Inflammatory macrophage treated with lipopolysaccharide for 4 hours (primary cell): ENCODE data around the gene CMTR1.

Source experiments
- DNase-seq: peaks from one replicate; pipeline ENCODE4 v3.0.0-alpha.2; 2020

Gene CMTR1

DNA sequence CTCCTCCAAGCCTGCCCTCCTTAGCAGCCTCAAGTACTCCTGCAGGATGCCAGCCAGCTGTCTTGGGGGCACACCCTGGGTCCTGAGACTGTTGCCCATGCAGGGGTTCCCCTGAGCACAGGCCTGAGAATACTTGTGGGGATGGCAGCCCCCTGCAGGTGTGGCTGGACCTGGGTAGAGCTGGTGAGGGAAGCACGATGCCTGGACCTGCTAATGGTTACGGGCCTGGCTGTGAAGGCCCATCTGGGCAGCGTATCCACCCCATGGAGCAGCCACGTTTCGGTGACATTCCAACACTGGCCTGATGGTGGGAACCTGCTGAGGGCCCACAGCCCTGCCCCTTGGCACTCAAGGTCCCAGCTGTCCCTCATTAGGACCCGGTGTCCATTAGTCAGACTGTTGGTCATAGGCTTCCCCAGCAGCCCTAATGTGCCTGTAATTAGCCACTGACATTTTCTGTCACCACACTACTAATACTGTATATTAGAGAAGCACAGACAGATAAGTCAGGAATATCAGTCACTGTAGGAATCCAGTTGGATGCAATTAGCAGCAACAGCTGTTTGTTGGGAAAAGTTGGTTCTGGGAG is 46.3 kb downstream of the CMTR1 start:
- DNase-seq: no peak

DNA sequence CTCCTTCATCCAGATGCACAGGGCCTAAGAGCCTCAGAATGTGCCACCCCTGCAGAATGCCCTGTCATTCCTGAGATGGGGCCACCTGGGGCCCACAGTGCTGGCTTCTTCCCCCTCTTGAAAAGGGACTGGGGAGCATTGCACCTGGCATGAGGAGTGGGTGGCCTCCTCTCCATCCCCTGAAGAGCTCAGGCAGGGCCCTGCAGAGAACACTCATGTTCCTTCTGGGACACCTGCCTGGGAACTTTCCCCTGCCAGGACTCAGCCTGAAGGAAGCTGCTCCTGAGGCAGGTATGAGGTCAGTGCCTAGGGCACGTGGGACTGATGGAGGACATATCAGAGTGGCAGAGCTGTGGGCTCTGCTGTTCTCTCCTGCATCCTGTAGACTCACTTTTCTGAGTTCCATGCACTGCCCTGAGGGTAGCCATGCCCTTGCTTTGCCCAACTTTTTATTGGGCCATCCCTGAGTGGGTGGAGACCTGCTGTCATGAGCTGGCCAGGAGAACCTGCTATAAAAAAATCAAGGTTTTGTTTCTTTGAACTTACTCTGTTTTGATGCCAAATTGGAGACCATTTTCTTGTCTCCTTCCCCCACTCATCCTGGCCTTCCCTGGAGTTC is 47.2 kb downstream of the CMTR1 start:
- DNase-seq: no peak

GRCh38 chr6:37480951-37481534 is 48.0 kb downstream of the CMTR1 start:
- DNase-seq: no peak

GRCh38 chr6:37481711-37482605 is 48.9 kb downstream of the CMTR1 start:
- DNase-seq: no peak

DNA sequence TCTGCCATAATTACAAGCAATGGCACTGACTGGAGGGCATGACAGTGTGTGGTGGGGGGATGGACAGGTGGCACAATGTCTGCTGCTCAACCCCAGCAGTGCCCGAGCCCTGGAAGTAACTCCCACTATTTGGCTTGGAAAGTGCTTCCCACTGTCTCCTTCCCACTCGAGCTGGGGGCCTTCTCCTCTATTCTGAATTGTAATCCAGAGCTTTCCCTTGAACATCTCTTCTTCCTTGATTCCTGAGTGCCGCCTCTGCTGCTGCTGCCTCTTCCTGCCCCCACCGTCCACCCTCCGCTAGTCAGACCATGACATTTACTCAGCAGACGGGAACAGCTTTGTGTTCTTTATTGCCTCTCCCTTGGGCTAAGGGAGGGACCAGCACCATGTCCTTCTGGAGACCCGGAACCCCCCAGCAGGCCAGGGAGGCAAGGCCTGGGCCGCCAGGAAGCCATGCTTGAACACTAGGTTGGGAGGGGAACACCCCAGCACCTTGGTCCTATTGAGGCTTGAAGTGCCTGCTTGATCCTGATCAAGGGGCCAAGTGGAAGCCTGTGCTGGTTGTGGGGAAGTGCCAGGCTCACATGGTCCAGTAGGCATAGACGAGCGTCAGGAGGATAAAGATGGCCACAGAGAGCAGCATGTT is 49.7 kb downstream of the CMTR1 start:
- no peak for DNase-seq

GRCh38 chr6:37483252-37483901 is 50.4 kb downstream of the CMTR1 start:
- DNase-seq: no peak

GRCh38 chr6:37483917-37484785 is 51.1 kb downstream of the CMTR1 start:
- DNase-seq: peak; percentile 12

- DNase-seq: no peak
Observed at GRCh38 chr6:37484786-37485170, 51.8 kb downstream of the CMTR1 start.

DNA sequence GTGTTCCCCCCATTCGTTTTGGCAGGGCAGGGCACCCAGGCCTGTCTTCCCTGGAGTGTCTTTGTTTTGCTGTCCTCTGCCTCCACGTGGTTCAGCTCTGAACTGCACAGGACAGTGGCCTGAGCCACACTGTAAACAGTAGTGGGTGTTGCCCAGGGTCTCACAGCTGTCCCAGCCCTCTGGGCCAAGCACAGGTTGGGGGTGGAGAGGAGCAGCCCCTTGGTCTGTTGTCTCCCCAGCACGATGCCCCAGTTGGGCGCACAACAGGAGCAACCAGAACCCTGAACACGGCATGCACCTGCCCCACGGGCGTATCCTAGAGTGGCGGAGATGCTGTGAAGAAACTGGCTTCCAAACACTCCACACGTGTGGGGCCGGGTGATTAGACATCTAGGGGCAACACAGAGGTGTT is 52.3 kb downstream of the CMTR1 start:
- DNase-seq: no peak

DNA sequence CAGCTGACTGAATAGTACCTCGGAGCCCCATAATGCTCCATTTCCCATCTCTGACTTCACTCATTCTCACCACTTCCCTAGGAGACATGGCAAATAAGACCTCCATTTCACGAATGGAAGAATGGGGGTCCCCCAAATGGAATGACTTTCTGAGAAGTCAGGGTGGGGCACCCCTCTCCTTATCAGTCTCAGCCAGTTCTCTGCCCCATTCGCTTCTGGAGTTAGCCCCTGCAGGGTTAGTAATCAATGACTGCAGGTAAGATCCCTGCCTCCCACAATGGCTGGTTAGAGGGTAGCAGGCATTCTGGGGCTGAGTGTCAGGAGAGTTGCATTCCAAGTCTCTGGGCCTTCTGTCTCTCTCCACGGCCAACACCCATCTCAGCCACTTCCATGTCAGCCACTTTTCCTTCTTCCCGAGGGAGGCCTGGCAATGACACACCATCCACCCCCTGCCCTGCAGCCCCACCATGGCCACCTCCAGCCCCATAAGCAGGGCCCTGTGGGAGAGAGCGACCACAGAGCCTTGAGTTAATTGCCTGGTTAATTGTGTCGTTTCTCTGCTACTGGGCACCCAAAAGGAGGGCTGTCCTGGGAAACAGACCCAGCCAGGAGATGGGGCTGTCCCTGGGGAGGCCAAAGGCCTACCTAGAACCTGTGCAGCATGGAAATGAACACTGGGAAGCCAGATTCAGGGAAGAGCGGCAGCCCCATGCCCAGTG is 53.3 kb downstream of the CMTR1 start:
- no peak for DNase-seq

DNA sequence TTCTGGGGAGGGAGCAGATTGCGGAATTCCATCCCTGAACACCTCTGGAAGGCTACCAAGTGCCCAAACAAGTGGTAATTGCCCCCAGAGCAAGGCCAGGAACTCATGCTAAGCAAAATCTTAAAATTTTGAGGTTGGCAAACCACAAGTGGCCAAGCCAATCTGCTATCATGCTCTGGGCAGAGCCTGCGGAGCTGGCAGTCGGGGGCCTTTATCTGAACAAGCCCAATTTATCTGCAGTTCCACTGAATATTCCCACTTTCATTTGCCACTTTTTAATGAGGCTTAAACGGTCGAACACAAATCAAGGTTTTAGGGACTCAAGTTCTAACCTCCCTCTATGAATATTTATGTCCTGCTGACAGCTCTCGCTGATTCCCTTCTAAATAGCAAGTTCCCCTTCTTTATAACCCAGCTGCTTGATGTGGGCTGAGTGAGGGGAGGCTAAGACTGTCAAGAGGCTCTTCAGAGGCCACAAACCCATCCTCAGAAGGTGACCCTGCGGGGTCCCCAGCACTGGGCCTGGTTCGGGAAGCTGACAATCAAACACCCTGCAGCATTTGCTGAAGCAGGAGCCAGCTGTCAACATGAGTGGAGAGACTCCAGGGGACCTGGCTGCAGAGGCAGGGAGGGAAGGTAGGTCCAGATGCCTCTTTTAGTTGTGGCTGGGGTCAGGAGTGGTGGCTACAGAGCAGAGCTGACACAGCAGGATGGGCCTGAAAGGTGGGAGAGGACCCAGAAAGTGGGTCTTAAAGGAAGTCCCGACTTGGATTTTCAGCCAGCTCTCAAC is 54.8 kb downstream of the CMTR1 start:
- no peak for DNase-seq

DNA sequence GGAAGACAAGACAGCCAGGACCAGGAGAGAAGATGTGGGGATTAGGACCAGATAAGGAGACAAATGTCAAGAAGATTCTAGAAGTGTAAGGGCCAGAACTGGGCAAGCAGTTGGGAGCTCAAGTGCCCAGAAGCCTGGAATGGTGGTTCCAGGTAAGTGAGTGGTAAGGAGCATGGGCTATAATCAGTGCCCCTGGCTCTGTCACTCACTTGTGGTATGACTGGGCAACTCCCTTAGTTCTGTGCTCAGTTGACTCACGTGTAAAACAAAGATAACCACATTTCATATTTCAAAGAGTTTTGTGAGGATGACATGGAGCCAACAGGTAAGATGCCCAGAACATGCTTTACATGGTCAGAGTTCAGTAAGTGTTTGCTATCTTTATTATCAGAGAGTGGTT is 55.5 kb downstream of the CMTR1 start:
- DNase-seq: no peak

- DNase-seq: no peak
Observed at GRCh38 chr6:37489697-37490336, 56.8 kb downstream of the CMTR1 start.

- DNase-seq: no peak
Observed at GRCh38 chr6:37490536-37491170, 57.6 kb downstream of the CMTR1 start.

- no peak for DNase-seq
Observed at GRCh38 chr6:37491171-37491829, 58.3 kb downstream of the CMTR1 start.

DNA sequence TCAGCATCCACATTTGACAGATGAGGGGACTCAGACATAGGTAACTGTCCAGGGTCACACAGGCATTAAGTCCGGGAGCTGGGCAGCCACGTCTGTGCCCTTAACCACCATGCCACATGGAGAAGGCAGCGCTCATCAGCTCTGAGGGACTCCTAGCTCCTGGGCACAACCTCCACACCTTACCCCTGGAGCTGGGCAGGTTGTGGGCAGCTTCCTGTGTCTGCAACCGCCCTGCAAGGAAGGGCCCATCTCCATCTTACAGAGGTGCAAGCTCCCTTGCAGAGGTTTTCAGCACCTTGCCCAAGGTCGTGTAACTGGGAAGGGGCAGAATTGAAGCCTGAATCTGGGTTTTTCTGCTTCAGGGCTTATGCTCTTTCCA is 58.8 kb downstream of the CMTR1 start:
- no peak for DNase-seq

GRCh38 chr6:37492236-37492972 is 59.4 kb downstream of the CMTR1 start:
- no peak for DNase-seq
